ENCODE measurements around the gene CENPO. TPM values are rescaled to one million over a fixed set of nuclear protein-coding genes. Genes with fewer than 3 reads are reported as not detected.
A peak's percentile ranks its signal among the peaks of the same experiment; 100 is the strongest.

The CENPO gene, protein sequence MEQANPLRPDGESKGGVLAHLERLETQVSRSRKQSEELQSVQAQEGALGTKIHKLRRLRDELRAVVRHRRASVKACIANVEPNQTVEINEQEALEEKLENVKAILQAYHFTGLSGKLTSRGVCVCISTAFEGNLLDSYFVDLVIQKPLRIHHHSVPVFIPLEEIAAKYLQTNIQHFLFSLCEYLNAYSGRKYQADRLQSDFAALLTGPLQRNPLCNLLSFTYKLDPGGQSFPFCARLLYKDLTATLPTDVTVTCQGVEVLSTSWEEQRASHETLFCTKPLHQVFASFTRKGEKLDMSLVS
- polyA plus RNA-seq (ENCODE audit: insufficient read length in 4 of 4): 10 to 100 TPM; 19.2 to 23.0 (median 20.9) TPM

DNA sequence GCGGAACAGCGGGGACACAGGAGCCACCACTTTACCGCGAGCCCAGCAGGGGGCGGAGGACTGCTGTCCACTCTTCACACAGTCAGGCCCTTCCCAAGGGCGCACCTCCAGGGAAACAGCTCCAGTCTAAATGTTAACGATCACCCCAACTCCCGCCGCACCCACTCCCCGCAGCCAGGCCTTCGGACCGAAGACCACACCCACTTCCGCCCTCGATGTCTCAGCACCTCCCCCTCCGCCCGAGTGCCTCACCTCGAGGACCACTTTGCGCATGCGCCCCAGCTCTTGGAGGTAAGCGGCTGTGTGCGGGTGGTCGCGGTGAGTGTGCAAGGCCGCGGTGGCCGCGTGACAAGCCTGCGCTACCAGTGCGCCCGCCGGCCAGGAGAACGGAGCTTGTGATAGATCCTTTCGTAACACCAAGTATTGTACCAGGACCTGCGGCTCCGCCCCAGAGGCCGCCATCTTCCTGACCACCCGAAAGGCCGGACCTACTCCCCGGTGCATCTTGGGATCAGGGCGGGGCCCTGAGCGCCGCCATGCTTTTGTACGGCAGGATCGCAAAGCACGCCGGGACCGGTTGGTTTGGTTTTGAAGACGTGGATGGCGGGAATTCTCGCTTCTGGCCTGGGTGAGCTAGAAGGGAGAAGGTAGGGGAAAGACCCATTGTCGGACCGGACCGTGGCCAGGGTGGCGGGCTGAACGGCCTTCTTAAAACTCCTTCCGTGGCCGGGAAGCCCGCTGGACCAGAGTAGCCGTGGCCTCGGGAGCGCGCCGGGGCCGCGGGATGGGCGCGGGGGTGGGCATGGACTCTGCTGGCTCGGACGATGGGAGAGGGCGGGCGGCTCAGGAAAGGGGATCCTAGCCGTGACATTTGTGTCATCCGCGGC lies at the start of gene CENPO, which contains the start of gene PTRHD1:
TSS of gene CENPO (plus strand) at position 552 of the 887 bp plus-strand sequence. CDS start 495 bp downstream, outside the sequence.
TSS of gene PTRHD1 (minus strand) at position 518 of the 887 bp plus-strand sequence. CDS start at position 504, 14 bp downstream.
- DNase-seq (ENCODE audit: low read depth in 4 of 4, low spot score in 3 of 4): peak; percentile 93 to 96 (median 94)

DNA sequence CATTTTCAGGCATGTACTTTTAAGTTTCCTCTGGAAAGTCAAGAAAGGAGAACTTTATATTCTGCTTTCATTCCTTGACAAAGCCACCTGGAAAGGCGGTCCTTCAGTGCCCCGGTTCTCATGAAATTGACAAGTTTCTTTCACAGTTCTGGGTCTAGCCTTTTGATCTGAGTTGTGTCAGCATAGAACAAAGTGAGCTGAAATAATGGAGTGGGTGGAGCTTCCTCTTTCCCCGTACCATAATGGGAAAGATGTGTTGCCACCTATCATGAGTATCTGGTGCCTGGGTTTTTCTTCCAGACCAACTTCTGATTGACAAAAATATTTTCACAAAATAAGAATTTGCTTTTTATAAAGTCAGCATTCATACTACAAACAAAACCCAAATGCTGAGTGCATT lies 49.3 kb upstream of the CENPO start:
- DNase-seq (ENCODE audit: low read depth in 4 of 4, low spot score in 3 of 4): no peak

DNA sequence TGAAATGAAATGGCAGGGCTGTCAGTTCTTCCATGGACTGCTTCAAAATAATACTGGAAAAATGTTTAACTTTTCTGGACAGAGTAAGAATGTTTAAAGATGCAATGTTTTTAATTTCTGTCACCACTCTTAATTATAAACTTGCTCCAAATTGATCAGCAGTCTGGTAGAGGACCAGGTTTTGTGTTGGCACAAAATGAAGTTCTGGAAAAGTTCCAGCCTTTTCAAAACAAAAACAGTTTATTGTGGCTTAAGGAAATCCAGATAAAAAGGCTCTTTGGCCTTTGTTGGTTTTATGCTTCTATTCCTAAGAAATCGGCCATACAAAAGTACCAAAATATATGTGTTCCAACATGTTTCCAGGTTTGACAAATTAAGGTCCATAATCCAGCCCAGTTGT lies 48.9 kb upstream of the CENPO start:
- no peak for DNase-seq (ENCODE audit: low read depth in 4 of 4, low spot score in 3 of 4)

GRCh38 chr2:24745825-24746224 lies 47.4 kb upstream of the CENPO start:
- DNase-seq (ENCODE audit: low read depth in 4 of 4, low spot score in 3 of 4): no peak

- DNase-seq (ENCODE audit: low read depth in 4 of 4, low spot score in 3 of 4): no peak
These were observed 45.9 kb upstream of the CENPO start for GRCh38 chr2:24747299-24747698.

DNA sequence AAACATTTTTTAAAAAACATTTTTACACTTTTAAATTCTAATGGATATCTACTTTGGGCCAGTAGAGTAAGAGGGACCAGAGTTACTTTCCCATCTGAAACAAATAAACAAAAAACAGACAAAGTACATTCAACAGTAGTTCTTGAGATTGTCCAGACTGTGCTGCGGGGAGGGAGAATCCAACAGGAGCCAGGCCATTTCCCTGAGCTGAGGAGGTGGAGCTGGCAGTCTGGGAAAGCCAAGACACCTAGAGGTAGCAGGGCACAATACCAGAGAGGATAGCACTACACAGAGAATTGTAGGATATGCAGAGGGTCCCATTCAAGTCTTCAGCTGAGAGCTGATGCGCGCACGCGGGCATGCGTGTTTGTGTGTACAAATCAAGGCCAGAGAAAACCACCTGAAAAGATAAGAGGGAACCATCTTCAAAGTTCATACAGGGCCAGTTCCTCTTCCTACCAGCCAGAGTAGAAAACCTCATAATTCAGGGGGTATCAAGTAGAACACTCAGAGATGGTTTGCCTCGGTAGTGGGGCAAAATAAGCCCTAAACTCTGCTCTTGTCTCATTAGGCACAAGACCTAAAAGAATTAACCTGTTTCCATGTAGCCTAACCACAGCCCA lies 44.0 kb upstream of the CENPO start:
- no peak for DNase-seq (ENCODE audit: low read depth in 4 of 4, low spot score in 3 of 4)

DNA sequence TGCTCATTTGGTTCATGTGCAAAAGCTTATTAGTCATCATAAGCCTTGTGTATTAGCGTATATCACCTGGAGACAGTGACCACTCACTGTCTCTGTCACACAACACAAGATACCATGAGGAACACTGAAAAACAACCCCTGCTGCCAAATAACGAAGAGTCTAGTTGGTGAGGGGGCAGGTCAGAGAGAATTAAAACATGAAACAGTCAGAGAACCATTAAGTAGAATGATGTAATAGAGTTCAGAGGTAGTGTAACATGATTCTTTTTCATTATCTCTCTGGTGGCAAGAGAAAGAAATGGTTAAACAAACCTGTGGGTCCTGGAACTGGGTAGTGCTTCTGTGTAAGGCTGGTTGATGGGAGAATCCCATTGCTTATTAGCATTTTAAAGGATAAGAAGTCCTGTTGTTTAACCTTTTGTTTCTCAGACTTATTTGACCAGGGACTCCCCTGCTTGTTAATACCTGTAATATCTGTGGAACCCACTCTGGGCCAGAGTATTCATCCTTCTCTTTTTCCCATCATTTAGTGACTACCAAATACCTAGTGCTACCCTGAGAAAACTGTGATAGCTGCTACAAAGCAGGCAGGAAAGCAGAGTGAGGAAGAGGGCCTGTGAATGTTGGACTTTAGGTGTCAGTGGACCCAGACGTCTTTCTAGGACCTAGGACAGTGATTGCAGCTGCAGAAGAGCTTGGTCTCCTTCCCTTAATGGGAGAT lies 38.1 kb upstream of the CENPO start:
- peak in 1 of 4 donors; percentile 41 for DNase-seq (ENCODE audit: low read depth in 4 of 4, low spot score in 3 of 4)

- DNase-seq (ENCODE audit: low read depth in 4 of 4, low spot score in 3 of 4): no peak
These were observed 36.4 kb upstream of the CENPO start for GRCh38 chr2:24756789-24757188.

GRCh38 chr2:24761866-24762265 lies 31.4 kb upstream of the CENPO start:
- DNase-seq (ENCODE audit: low read depth in 4 of 4, low spot score in 3 of 4): no peak

GRCh38 chr2:24762518-24762917 lies 30.7 kb upstream of the CENPO start:
- DNase-seq (ENCODE audit: low read depth in 4 of 4, low spot score in 3 of 4): no peak

GRCh38 chr2:24763843-24764242 lies 29.4 kb upstream of the CENPO start:
- DNase-seq (ENCODE audit: low read depth in 4 of 4, low spot score in 3 of 4): no peak

DNA sequence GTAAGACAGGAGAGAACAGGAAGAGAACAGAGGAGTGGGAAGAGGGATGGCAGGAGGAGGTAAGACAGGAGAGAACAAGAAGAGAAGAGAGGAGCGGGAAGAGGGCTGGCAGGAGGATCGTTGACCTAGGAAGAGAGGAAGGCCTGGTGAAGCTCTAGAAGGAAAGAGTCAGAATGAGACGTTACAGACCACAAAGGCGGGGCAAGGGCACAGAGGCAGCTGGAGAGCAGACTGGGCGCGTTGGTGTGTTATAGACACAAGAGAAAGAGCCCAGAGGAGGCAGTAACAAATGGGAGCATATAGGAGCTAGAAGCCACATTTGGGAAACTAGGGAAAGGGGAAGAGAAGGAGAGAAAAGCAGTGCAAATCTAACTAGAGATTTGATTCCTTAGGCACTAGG lies 26.6 kb upstream of the CENPO start:
- DNase-seq (ENCODE audit: low read depth in 4 of 4, low spot score in 3 of 4): no peak

GRCh38 chr2:24768013-24768412 lies 25.2 kb upstream of the CENPO start:
- DNase-seq (ENCODE audit: low read depth in 4 of 4, low spot score in 3 of 4): no peak

DNA sequence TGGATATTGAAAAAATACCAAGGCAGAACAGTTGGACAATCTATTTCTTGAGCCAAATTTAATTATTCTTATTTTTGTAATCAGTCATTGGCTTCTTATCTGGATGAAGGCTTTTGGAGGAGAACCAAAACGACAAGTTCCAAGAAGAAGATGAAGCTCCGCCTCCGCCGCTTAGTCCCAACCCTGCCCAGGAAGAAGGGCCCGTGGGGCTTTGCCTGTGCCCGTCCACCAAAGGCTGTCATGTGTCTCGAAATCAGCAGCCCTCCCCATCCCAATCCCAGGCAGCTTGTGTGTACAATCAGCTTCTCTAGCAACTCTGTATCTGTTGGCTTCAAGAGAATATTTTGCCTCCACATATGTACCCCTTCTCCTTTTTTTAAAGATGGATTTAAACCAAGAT lies 24.6 kb upstream of the CENPO start:
- no peak for DNase-seq (ENCODE audit: low read depth in 4 of 4, low spot score in 3 of 4)

DNA sequence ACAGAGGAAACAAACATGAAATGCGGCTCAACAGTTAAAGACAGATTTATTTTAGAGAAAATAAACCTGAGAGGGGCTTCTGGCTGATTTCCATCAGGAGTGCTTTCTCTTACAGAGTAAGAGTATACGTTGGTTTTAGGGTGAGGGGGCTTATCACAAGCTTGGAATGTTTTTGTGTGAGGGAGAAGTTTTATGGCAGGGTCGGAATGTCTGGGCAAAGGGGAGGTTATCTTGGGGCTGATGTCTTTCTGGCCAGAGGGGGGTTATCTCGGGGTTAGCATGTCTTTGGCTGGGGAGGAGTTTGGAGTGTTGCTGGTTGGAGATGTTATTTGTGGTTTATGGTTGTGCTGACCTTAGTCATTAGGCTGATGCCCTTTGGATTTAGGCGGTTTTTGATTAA lies 22.2 kb upstream of the CENPO start:
- peak in 1 of 4 donors; percentile 55 for DNase-seq (ENCODE audit: low read depth in 4 of 4, low spot score in 3 of 4)

- DNase-seq (ENCODE audit: low read depth in 4 of 4, low spot score in 3 of 4): no peak
These were observed 21.2 kb upstream of the CENPO start for GRCh38 chr2:24771764-24772586.

GRCh38 chr2:24774373-24774772 lies 18.9 kb upstream of the CENPO start:
- no peak for DNase-seq (ENCODE audit: low read depth in 4 of 4, low spot score in 3 of 4)

GRCh38 chr2:24779116-24779515 lies 14.1 kb upstream of the CENPO start:
- DNase-seq (ENCODE audit: low read depth in 4 of 4, low spot score in 3 of 4): no peak

- no peak for DNase-seq (ENCODE audit: low read depth in 4 of 4, low spot score in 3 of 4)
These were observed 9.6 kb upstream of the CENPO start for GRCh38 chr2:24783641-24784040.

Measured in left renal pelvis (tissue), 4 donors.